GM12878 (cell line): Measurements from ENCODE around the gene CSNK2A1. TPM values are rescaled to one million over a fixed set of nuclear protein-coding genes. Genes with fewer than 3 reads are reported as not detected.

ENCODE experiments used
- ATAC-seq: fragments of 200-7000 bp; cut with Tn5 transposase; 3 replicates; pipeline ENCODE4 v1.9.1; 2020; ENCODE audit warnings: mild to moderate bottlenecking, moderate library complexity
- BruUV-seq: library from RNA; stranded (reverse); fragments of 400-500 nt; replicated peaks from 2 replicates; lab custom pipeline; 2021; lab: Mats Ljungman, UMichigan
- CTCF ChIA-PET: fragments of 300-600 bp; sonication (Branson Sonifier 250); formaldehyde crosslinking; extraction: SDS; loops from one replicate; lab custom pipeline; 2021; ENCODE audit warnings: inconsistent platforms; lab: Yijun Ruan, JAX
- POLR2A ChIA-PET: fragments of 350-600 bp; formaldehyde crosslinking; extraction: SDS; loops from one replicate; lab custom pipeline; 2021; ENCODE audit warnings: inconsistent platforms; lab: Charles Lee
- RAD21 ChIA-PET: fragments of 300-600 bp; sonication (Branson Sonifier 250); formaldehyde crosslinking; loops from one replicate; lab custom pipeline; 2023; ENCODE audit warnings: antibody characterized with exemption; ENCODE audit not compliant: unreplicated experiment; lab: Charles Lee
- SMC1A ChIA-PET: fragments of 300-600 bp; sonication (Branson Sonifier 250); formaldehyde crosslinking; loops from one replicate; lab custom pipeline; 2023; ENCODE audit not compliant: unreplicated experiment, uncharacterized antibody; lab: Charles Lee
- DNase-seq: peaks from one replicate; pipeline ENCODE4 v3.0.0-alpha.2; 2011; ENCODE audit warnings: low read depth, low spot score
- FAIRE-seq: peaks from 3 replicates; lab custom pipeline; 2011; peaks lifted over from hg19 to GRCh38; lab: Jason Lieb, UNC
- H2AFZ ChIP-seq: 2 replicates; pipeline ENCODE4 v1.6.0; 2011; ENCODE audit warnings: low read depth, low read length, control low read depth; ENCODE audit not compliant: control insufficient read depth
- H3K27ac ChIP-seq: 2 replicates; pipeline ENCODE4 v1.5.1; 2011; ENCODE audit warnings: control low read depth; ENCODE audit not compliant: control insufficient read depth, insufficient read depth
- H3K27me3 ChIP-seq, 2 experiments: replicated peaks in 1 of 2; 2 replicates each; pipeline versions ENCODE4 v1.6.0 to v1.6.1; 2011; ENCODE audit warnings: low read length in 1 of 2; ENCODE audit not compliant: control insufficient read depth in 2 of 2, insufficient read depth in 2 of 2
- H3K36me3 ChIP-seq, 2 experiments: 2 replicates each; pipeline ENCODE4 v1.5.1; 2011; ENCODE audit warnings: low read length in 1 of 2; ENCODE audit not compliant: control insufficient read depth in 2 of 2, insufficient read depth in 2 of 2
- H3K4me1 ChIP-seq: 2 replicates; pipeline ENCODE4 v1.6.1; 2011; ENCODE audit warnings: mild to moderate bottlenecking, low read length, moderate library complexity, mixed read lengths; ENCODE audit not compliant: control insufficient read depth, insufficient read depth
- H3K4me2 ChIP-seq: 2 replicates; pipeline ENCODE4 v1.6.0; 2011; ENCODE audit warnings: control low read depth; ENCODE audit not compliant: control insufficient read depth, insufficient read depth
- H3K4me3 ChIP-seq: fragments of 200-600 bp; sonication (generic); 2 replicates; pipeline ENCODE4 v1.5.1; 2016
- H3K79me2 ChIP-seq: 2 replicates; pipeline ENCODE4 v1.6.0; 2011; ENCODE audit warnings: low read length; ENCODE audit not compliant: control insufficient read depth, insufficient read depth
- H3K9ac ChIP-seq: 2 replicates; pipeline ENCODE4 v1.8.0; 2011; ENCODE audit warnings: low read length, control low read depth, mixed read lengths; ENCODE audit not compliant: control insufficient read depth, insufficient read depth
- H3K9me3 ChIP-seq: replicated peaks from 3 replicates; pipeline ENCODE4 v1.5.1; 2011; ENCODE audit warnings: mild to moderate bottlenecking, low read length; ENCODE audit not compliant: control insufficient read depth, insufficient read depth
- H4K20me1 ChIP-seq: 2 replicates; pipeline ENCODE4 v1.6.0; 2011; ENCODE audit not compliant: control insufficient read depth, insufficient read depth
- BHLHE40 ChIP-seq, 2 experiments: fragments of 450-650 bp in 1 of 2; IDR thresholded peaks; 2 replicates each; pipeline ENCODE4 v1.6.1; 2011 to 2017; ENCODE audit warnings: low read depth in 2 of 2, borderline replicate concordance in 1 of 2, improper control_type of control experiment in 1 of 2, low read length in 1 of 2, mild to moderate bottlenecking in 1 of 2
- E2F8 ChIP-seq: fragments of 450-650 bp; IDR thresholded peaks from 2 replicates; pipeline ENCODE4 v1.6.1; 2018; ENCODE audit warnings: mild to moderate bottlenecking, low read depth, moderate library complexity; ENCODE audit not compliant: partially characterized antibody
- HCFC1 ChIP-seq: fragments of 150-350 bp; IDR thresholded peaks from 2 replicates; pipeline ENCODE4 v1.6.1; 2014; ENCODE audit warnings: low read length
- NR2C2 ChIP-seq: IDR thresholded peaks from 2 replicates; pipeline ENCODE4 v1.6.1; 2011; ENCODE audit warnings: borderline replicate concordance, low read depth; ENCODE audit not compliant: control insufficient read depth, insufficient read length
- SIX5 ChIP-seq: IDR thresholded peaks from 2 replicates; pipeline ENCODE4 v1.6.1; 2011; ENCODE audit warnings: mild to moderate bottlenecking, low read depth, low read length, moderate library complexity; ENCODE audit not compliant: severe bottlenecking
- SUPT20H ChIP-seq: IDR thresholded peaks from 2 replicates; pipeline ENCODE4 v1.6.1; 2011; ENCODE audit warnings: low read depth, mild to moderate bottlenecking, low read length, moderate library complexity, borderline replicate concordance; ENCODE audit not compliant: control insufficient read depth
- TAF1 ChIP-seq: IDR thresholded peaks from 2 replicates; pipeline ENCODE4 v1.6.1; 2011; ENCODE audit warnings: mild to moderate bottlenecking, low read depth, low read length, borderline replicate concordance
- WGBS: methylation state at CpG from one replicate; pipeline ENCODE4 v1.1.6; 2016; ENCODE audit warnings: low lambda C conversion rate; ENCODE audit not compliant: insufficient replicate concordance, insufficient coverage; ENCODE audit errors: missing lambda C conversion rate; 5-methylcytosine and 5-hydroxymethylcytosine counted together
- in situ Hi-C: fragments of 300-500 bp; cut with MboI; formaldehyde crosslinking; loops from 9 replicates; pipeline ENCODE4 v1.14.3; 2018; ENCODE audit warnings: mixed read lengths
- intact Hi-C: fragments of 100-400 bp; cut with micrococcal nuclease; formaldehyde crosslinking; loops from one replicate; pipeline ENCODE4 v1.14.2; 2022; ENCODE audit not compliant: unreplicated experiment
- polyA plus RNA-seq, 11 experiments: library from polyadenylated mRNA; depleted of rRNA in 4 of 11; unstranded in 6 of 11; stranded (reverse) in 5 of 11; fragments of >200 nt; fragmentation: Nextera tagmentation in 4 of 11; fragmentation: Illumina TruSeq in 1 of 11; extraction: Ambion mirVana in 4 of 11; extraction: Trizol in 1 of 11; gene quantifications; 1 replicate in 1 of 11; 2 replicates in 10 of 11; pipeline versions ENCODE4 v1.2.1 to v1.2.3, GENCODE V29; 2011 to 2016; ENCODE audit warnings: inconsistent platforms in 2 of 11, missing spikeins in 2 of 11, low read depth in 1 of 11
- total RNA-seq, 4 experiments: library from RNA; depleted of rRNA in 3 of 4; stranded (reverse); fragments of >200 nt in 3 of 4; fragmentation: Illumina TruSeq in 1 of 4; extraction: Trizol in 1 of 4; gene quantifications; 2 replicates each; pipeline versions ENCODE4 v1.2.1 to v1.2.3, GENCODE V29; 2013 to 2021

Gene CSNK2A1
- total and polyA plus RNA-seq, 10 of the 15 experiments (the other 5 are each of a cell fraction or from before 2014, with no cell fraction given) = 47.6 to 199 (median 95.0) TPM

- TF ChIP-seq SIX5 (no peak), HCFC1 (no peak)
Observed at GRCh38 chr20:568673-569415, 25.3 kb upstream of the CSNK2A1 start (continued).

DNA sequence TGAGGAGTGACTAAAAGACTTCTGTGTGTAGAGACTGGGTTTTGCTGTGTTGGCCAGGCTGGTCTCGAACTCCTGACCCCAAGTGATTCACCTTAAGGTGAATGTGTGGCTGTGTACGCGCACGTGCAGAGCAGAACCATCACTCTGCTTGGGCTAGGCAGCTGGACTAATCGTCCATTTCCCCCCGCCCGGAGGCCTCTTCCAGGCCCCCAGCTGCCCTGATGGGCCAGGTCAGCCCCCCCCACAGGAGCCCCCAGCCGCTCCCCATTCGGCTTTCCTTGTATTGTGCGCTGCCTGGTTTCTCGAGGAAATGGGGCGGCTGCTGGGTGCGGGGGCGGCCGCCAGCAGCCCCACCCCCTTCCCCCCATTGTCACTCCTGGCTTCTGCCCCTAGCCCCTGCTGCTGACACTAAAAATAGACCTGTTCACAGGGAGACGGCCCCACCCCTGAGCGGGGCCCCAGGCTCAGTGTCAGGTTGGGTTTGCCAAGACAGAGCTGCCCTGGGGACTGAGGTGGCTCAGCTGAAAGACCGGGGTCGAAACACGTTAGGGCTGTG lies 24.6 kb upstream of the CSNK2A1 start:
- ChIA-PET SMC1A (interaction anchor here (0.7 kb wide), 1 partner anchor 77 kb away, joined by 3 read pairs; no protein-coding TSS in a partner anchor), RAD21 (interaction anchor here (1.0 kb wide), 2 partner anchors 77 kb away, joined by 3 to 5 read pairs; no protein-coding TSS in a partner anchor), POLR2A (interaction anchor here (0.6 kb wide), 1 partner anchor 60 kb away, joined by 3 read pairs; no protein-coding TSS in a partner anchor), CTCF (interaction anchor here (0.5 to 8.4 kb wide), 4 partner anchors 10 to 171 kb away, joined by 3 to 46 read pairs (median 4); no protein-coding TSS in a partner anchor)
- ATAC-seq (no peak), FAIRE-seq (no peak), DNase-seq (no peak)
- H4K20me1 ChIP-seq = no peaks in the 10 kb centered on the region
- H3K79me2 ChIP-seq = no peaks in the 10 kb centered on the region
- in situ Hi-C loops = no loop called here
- intact Hi-C loops = no loop called here
- no peak overlapping the region for H3K4me2 ChIP-seq
- peaks cover 0 to 7% of the 10 kb centered on the region in 2 experiments; a peak in 2 of 4 replicates for H3K27me3 ChIP-seq
- TF ChIP-seq NR2C2 (no peak), TAF1 (no peak), BHLHE40 (IDR thresholded peaks at IDR 0.05; ENCODE audit: borderline replicate concordance in 1 of 2, low read depth in 2 of 2, low read length in 1 of 2) (peak in 1 of 2 experiments; percentile 22; a peak in 1 of 4 replicates), SUPT20H (no peak), E2F8 (no peak)
- no peak overlapping the region for H3K9ac ChIP-seq
- 20% methylated on average over 19 of the region's 20 CpGs for WGBS
- H2AFZ ChIP-seq = no peak overlapping the region
- no peaks in the 10 kb centered on the region for H3K36me3 ChIP-seq
- no peaks in the 10 kb centered on the region for H3K4me1 ChIP-seq
- no peak overlapping the region for H3K27ac ChIP-seq
- BruUV-seq = no TSS peak
- no peak overlapping the region for H3K4me3 ChIP-seq
- H3K9me3 ChIP-seq = no peaks in the 10 kb centered on the region
